Keratinocyte (primary cell): Measurements from ENCODE around the gene CAPN1. TPM values are rescaled to one million over a fixed set of nuclear protein-coding genes. Genes with fewer than 3 reads are reported as not detected.
A peak's percentile ranks its signal among the peaks of the same experiment; 100 is the strongest.

Experiments used
- DNase-seq: peaks from one replicate; pipeline ENCODE4 v3.0.0-alpha.2; 2011; ENCODE audit warnings: low read depth, missing footprints, low spot score
- FAIRE-seq: peaks from 2 replicates; lab custom pipeline; 2011; peaks lifted over from hg19 to GRCh38; lab: Jason Lieb, UNC
- H2AFZ ChIP-seq: 2 replicates; pipeline ENCODE4 v1.6.0; 2012; ENCODE audit warnings: low read length, control low read depth, inconsistent platforms; ENCODE audit not compliant: control insufficient read depth
- H3K27ac ChIP-seq: 2 replicates; pipeline ENCODE4 v1.5.1; 2011; ENCODE audit warnings: low read length; ENCODE audit not compliant: control insufficient read depth, insufficient read depth
- H3K27me3 ChIP-seq: 3 replicates; pipeline ENCODE4 v1.6.0; 2011; ENCODE audit warnings: low read length; ENCODE audit not compliant: control insufficient read depth, insufficient read depth; ENCODE audit errors: extremely low read depth
- H3K36me3 ChIP-seq, 2 experiments: 2 replicates in 1 of 2; 3 replicates in 1 of 2; pipeline ENCODE4 v1.5.1; 2011; ENCODE audit warnings: low read length in 2 of 2, mild to moderate bottlenecking in 1 of 2; ENCODE audit not compliant: control insufficient read depth in 2 of 2, insufficient read depth in 2 of 2; ENCODE audit errors: extremely low read depth in 1 of 2
- H3K4me1 ChIP-seq: 3 replicates; pipeline ENCODE4 v1.5.1; 2011; ENCODE audit warnings: low read length; ENCODE audit not compliant: control insufficient read depth, insufficient read depth; ENCODE audit errors: extremely low read depth
- H3K4me2 ChIP-seq: 3 replicates; pipeline ENCODE4 v1.6.0; 2011; ENCODE audit warnings: low read depth, low read length; ENCODE audit not compliant: control insufficient read depth, insufficient read depth; ENCODE audit errors: extremely low read depth
- H3K4me3 ChIP-seq, 3 experiments: fragments of 200-600 bp in 1 of 3; sonication (generic) in 1 of 3; 2 replicates in 2 of 3; 3 replicates in 1 of 3; pipeline ENCODE4 v1.5.1; 2011 to 2016; ENCODE audit warnings: low read length in 3 of 3, mild to moderate bottlenecking in 3 of 3, control low read depth in 2 of 3, inconsistent platforms in 1 of 3, low read depth in 1 of 3, mixed read lengths in 1 of 3, mixed run types in 1 of 3, moderate library complexity in 1 of 3; ENCODE audit not compliant: control insufficient read depth in 2 of 3, insufficient read depth in 2 of 3; ENCODE audit errors: extremely low read depth in 1 of 3
- H3K79me2 ChIP-seq: 2 replicates; pipeline ENCODE4 v1.6.0; 2012; ENCODE audit warnings: low read length; ENCODE audit not compliant: control insufficient read depth, insufficient read depth
- H3K9ac ChIP-seq: 3 replicates; pipeline ENCODE4 v1.6.0; 2011; ENCODE audit warnings: low read length; ENCODE audit not compliant: control insufficient read depth, insufficient read depth; ENCODE audit errors: extremely low read depth
- H3K9me1 ChIP-seq: 3 replicates; pipeline ENCODE4 v1.6.0; 2011; ENCODE audit warnings: low read length; ENCODE audit not compliant: control insufficient read depth, insufficient read depth; ENCODE audit errors: extremely low read depth
- H3K9me3 ChIP-seq: 2 replicates; pipeline ENCODE4 v1.5.1; 2012; ENCODE audit warnings: low read depth, low read length; ENCODE audit not compliant: control insufficient read depth
- H4K20me1 ChIP-seq: 3 replicates; pipeline ENCODE4 v1.6.0; 2011; ENCODE audit warnings: low read length; ENCODE audit not compliant: control insufficient read depth, insufficient read depth; ENCODE audit errors: extremely low read depth
- CTCF ChIP-seq, 3 experiments: IDR thresholded peaks in 1 of 3; conservative IDR thresholded peaks in 1 of 3; optimal IDR thresholded peaks in 1 of 3; 2 replicates in 2 of 3; 3 replicates in 1 of 3; pipeline versions ENCODE3 to v1.5.1; 2011; ENCODE audit warnings: low read length in 3 of 3, mild to moderate bottlenecking in 3 of 3, moderate library complexity in 2 of 3, control low read depth in 1 of 3, inconsistent platforms in 1 of 3; ENCODE audit not compliant: insufficient read depth in 2 of 3; ENCODE audit errors: extremely low read depth in 1 of 3
- EZH2 ChIP-seq: IDR thresholded peaks from one replicate; pipeline ENCODE4 v1.6.1; 2012; ENCODE audit warnings: inconsistent platforms, mild to moderate bottlenecking, low read length, moderate library complexity
- dilution Hi-C: fragments of 300-500 bp; cut with MboI; formaldehyde crosslinking; loops from one replicate; pipeline ENCODE4 v1.7.0; 2020; ENCODE audit warnings: low sequenced_read_pairs; ENCODE audit not compliant: extremely low pct_ligation_motif_present
- polyA plus RNA-seq, 5 experiments: library from polyadenylated mRNA; depleted of rRNA in 3 of 5; stranded (reverse) in 3 of 5; stranded (forward) in 1 of 5; unstranded in 1 of 5; fragments of >200 nt; gene quantifications; 1 replicate in 1 of 5; 2 replicates in 3 of 5; 3 replicates in 1 of 5; pipeline versions ENCODE4 v1.2.1 to v1.2.3, GENCODE V29; 2011 to 2012; ENCODE audit warnings: missing spikeins in 2 of 5, low read depth in 1 of 5, low replicate concordance in 1 of 5

Gene CAPN1
- polyA plus RNA-seq, 1 donor (not counting 4 experiments of a cell fraction or from before 2014, with no cell fraction given), result 250 TPM

- Histone ChIP-seq H3K79me2 (peaks cover 32% of the 10 kb centered on the region), H3K4me3 (peak overlapping the region; percentile 82 to 97 (median 90)), H2AFZ (peak overlapping the region; percentile 53), H3K36me3 (peaks cover 16 to 24% of the 10 kb centered on the region in 2 experiments), H3K9me1 (no peaks in the 10 kb centered on the region), H4K20me1 (peaks cover 8% of the 10 kb centered on the region), H3K4me2 (peak overlapping the region; percentile 99), H3K27me3 (no peaks in the 10 kb centered on the region), H3K27ac (peak overlapping the region; percentile 100), H3K9ac (peak overlapping the region; percentile 100), H3K9me3 (no peaks in the 10 kb centered on the region), H3K4me1 (peaks cover 20% of the 10 kb centered on the region)
- DNase-seq, result no peak
- dilution Hi-C loops, result no loop called here
- TF ChIP-seq CTCF (optimal IDR thresholded peaks at IDR 0.05 in 1 of 3, IDR thresholded peaks at IDR 0.05 in 1 of 3, conservative IDR thresholded peaks at IDR 0.05 in 1 of 3; ENCODE audit: extremely low read depth in 1 of 3, insufficient read depth in 2 of 3, low read length in 3 of 3), result no peak
- TF ChIP-seq EZH2, result no peak
- no peak for FAIRE-seq
These were observed 46.0 kb upstream of the CAPN1 start for GRCh38 chr11:65135633-65136145.

GRCh38 chr11:65136515-65137096, 45.1 kb upstream of the CAPN1 start:
- FAIRE-seq (no peak), DNase-seq (no peak)
- Histone ChIP-seq H3K4me3 (no peak overlapping the region), H3K9me1 (no peaks in the 10 kb centered on the region), H3K27me3 (no peaks in the 10 kb centered on the region), H3K4me2 (no peak overlapping the region), H3K27ac (no peak overlapping the region), H3K79me2 (peaks cover 27% of the 10 kb centered on the region), H3K9me3 (no peaks in the 10 kb centered on the region), H2AFZ (no peak overlapping the region), H4K20me1 (peaks cover 8% of the 10 kb centered on the region), H3K9ac (no peak overlapping the region), H3K36me3 (peaks cover 8 to 15% of the 10 kb centered on the region in 2 experiments), H3K4me1 (peaks cover 20% of the 10 kb centered on the region)
- TF ChIP-seq CTCF (optimal IDR thresholded peaks at IDR 0.05 in 1 of 3, IDR thresholded peaks at IDR 0.05 in 1 of 3, conservative IDR thresholded peaks at IDR 0.05 in 1 of 3; ENCODE audit: extremely low read depth in 1 of 3, insufficient read depth in 2 of 3, low read length in 3 of 3) (no peak), EZH2 (no peak)
- dilution Hi-C loops, result no loop called here
